Measurements from ENCODE around the gene SUN5.
"Not testable (repeated sequence)": the region's sequence is repeated elsewhere in the genome, so short reads cannot be mapped to it uniquely, and the experiment has no call there.

The SUN5 gene

DNA sequence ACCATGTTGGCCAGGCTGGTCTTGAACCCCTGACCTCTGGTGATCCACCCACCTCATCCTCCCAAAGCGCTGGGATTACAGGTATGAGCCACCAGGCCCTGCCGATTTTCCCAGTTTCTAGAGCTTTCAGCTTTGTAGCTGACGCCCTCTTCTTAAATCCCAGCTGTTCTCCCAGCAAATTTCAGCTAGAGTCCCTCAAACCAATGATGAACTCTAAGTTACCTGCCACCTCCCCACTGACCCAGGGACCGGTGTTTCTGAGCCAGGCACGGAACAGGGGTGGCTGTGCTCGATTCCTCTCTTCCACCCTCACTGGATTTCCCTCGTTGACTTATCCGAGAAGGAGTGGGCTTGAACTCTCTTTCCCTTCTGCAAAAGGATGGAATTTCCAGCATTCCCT lies 39.1 kb downstream of the SUN5 start:
- DNase-seq (ENCODE audit: low read depth): no peak

DNA sequence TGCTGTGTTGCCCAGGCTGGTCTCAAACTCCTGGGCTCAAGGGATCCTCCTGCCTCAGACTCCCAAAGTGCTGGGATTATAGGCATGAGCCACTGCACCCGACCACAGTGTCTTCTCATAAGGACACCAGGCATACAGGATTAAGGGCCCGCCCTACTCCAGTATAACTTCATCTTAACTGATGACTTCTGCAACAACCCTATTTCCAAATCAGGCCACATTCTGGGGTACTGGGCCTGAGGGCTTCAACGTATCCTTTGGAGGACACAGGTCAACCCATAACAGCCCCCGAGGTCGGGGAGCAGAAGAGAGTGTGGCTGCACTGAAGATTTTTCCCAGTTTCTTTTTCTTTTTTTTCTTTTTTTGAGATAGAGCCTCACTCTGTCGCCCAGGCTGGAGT lies 39.7 kb downstream of the SUN5 start:
- no peak for DNase-seq (ENCODE audit: low read depth)

DNA sequence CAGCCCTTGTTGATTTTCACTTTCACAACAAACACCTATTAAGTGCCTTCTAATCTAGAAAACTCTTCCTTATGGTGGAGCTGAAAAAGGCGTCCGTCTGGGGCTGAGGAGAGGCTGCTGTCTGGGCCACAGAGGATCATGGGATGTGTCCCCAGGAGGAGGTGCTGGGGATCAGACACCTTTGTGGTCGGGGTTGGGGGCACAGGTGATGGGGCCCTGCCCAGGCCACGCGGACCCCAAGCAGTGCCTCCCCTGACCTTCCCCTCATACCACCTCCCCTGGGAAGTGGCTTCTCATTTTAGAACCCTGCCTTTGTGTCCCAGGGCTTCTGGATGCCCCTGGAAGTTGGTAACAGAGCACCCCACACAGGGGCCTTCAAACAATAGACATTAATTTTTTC lies 41.1 kb downstream of the SUN5 start:
- no peak for DNase-seq (ENCODE audit: low read depth)

DNA sequence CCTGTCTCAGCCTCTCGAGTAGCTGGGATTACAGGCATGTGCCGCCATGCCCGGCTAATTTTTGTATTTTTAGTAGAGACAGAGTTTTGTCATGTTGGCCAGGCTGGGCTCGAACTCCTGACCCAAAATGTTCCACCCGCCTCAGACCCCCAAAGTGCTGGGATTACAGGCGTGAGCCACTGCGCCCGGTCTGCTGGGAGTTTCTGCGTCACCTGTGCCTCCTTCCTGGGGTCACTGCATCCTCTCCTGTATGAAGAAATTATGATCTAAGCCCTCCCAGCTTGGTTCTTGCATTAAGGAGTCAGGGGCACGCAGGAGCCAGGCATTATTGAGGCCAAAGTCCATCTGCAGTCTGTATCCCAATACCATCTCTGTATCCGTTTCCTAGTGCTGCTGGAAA lies 41.6 kb downstream of the SUN5 start:
- not testable (repeated sequence) for DNase-seq (ENCODE audit: low read depth)

DNA sequence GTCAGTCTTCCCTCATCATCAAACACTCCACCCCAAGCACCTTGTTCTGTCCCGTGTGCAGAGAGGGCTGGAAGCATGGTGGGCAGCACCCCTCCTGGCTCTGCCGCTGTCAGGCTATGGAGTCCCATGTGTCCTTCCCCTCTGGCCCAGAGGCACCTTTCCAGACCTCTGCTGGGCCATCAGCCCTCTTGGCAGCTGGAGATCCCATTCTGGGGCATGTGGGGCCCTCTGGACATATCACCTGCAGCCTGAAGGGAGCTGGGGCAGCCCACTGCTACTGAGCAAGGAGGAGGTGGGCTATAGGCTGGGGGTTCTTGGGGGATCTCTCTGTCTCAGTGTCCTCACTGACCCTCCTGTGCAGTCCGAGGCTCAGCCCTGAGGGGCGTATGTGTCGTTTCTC lies 42.2 kb downstream of the SUN5 start:
- DNase-seq (ENCODE audit: low read depth): no peak

DNA sequence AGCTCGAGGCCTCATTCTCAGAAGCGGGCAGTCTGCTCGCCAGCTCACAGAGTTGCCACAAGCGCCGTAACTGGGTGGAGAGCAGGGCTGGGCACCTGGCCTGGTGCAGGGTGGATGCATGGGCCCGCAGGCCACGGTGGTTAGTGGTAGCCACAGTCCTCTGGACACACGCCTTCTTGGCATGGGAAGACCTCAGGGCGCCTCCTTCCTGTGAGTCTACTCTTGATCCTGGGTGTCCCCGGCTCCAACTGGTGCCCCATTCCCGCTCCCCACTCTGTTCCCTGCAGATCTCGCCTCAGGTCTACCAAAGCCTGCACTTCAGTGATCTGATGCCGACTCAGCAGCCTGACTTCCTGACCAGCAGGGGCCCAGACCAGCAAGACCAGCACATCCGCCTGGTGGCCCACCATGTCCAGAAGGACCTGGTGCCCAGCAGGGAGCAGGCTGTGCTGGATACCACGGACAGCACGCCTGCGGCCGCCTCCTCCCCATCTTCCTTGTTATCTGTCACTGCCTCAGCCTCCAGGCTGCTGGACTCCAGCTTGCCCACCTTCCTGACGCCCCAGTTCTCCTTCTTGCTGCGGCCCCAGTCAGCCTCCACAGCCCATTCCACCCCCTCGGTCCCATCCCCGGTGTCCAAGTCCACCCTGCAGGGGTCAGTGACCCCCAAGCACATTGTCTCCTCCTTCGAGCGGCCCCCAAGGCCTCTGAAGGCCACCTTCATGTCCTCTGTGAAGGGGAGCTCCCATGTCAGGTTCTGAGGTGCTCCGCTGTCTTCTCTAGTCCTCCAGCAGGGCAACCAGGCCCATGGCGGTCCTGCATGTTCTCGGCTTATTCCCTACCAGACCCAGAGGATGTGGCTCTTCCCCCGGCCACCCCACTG lies 43.1 kb downstream of the SUN5 start:
- no peak for DNase-seq (ENCODE audit: low read depth)

DNA sequence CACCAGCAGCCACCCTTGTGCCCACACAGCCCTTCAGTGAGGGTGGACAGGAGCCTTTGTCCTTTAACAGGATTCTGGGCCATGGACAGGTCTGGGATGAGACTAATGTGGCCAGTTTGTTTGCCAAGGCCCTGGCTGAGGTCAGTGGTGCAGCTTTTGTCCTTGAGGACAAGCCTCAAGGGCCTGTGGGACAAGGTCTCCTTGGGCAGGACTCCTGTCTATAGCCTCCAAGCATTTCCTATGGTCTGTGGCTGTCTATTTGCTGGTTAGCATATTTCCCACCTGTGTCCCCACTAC lies 44.1 kb downstream of the SUN5 start:
- no peak for DNase-seq (ENCODE audit: low read depth)

DNA sequence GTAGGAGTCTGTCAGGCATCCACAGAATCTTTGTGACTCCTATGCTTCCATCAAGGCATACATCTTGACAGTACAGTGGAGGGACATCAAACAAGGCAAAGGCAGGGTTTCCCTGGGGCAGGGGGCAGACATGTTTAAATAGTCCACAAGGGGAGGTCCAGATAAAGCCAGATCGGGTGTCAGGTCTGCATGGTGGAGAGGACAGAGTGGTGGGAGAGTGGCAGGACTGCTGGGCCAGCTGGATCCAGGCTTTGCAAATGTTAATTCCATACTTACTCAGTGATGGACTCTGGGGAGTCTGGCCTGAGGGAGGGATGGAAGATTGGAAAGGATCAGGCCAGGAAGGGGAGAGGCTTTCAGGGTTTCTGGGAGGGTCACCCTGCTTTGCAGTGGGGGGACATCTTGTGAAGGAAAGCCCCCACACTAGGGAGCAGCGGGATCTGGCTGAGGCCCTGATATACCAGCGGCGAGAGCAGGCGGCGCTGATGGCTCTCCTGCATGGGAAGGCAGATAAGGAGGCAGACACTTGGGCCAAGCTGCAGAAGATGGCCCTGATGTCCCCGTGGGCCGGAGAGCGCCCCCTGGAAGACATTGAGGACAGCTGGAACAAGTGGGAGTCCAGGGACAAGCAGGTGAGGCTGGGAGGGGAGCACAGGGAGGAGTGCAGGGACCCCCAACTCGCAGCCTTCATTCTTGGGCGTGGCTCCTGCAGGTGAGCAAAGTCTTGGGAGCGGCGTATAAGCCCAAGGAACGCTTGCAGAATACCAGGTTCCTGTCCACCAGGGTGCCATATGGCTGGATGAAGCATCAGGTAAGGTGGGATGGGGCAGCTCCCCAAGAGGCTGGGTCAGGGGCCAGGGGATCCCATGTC lies 44.6 kb downstream of the SUN5 start:
- no peak for DNase-seq (ENCODE audit: low read depth)

DNA sequence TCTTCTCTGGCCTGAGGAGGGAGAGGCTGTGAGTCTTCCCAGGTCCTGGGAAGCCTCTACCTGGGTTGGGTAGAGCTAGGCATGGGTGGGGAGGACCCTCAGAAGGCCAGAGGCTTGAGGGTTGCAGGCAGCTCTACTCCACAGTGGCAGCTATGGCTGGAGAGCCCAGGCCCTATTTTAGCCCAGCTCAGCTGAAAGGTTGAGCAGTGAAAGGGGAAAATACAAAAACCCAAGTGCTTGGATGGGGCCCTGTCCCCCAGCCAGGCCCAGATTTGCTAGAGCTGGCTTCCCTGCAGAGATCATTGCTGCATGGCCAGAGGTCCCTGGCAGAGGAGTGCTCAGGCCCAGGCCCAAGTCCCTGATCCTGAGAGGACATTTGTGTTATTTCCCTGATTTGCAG lies 45.7 kb downstream of the SUN5 start:
- no peak for DNase-seq (ENCODE audit: low read depth)

DNA sequence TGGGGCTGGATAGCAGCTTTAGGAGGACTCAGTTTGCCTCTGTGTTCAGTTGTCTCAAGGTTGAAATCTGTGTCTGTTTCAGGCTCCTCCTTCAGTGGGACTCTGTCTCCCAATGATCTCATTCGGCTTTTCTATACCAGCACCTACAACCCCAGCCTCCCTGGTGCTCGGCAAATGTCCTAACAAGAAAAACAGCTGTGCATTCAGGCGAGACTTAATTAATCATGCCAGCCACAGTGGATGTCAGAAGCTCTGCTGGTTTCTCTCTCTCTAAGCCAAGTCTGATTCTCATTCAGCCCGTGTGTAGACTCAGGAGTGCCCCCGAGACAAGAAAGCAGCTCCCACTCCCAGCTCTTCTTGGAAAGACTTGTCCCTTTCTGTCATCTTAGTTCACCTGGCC lies 46.8 kb downstream of the SUN5 start:
- no peak for DNase-seq (ENCODE audit: low read depth)

DNA sequence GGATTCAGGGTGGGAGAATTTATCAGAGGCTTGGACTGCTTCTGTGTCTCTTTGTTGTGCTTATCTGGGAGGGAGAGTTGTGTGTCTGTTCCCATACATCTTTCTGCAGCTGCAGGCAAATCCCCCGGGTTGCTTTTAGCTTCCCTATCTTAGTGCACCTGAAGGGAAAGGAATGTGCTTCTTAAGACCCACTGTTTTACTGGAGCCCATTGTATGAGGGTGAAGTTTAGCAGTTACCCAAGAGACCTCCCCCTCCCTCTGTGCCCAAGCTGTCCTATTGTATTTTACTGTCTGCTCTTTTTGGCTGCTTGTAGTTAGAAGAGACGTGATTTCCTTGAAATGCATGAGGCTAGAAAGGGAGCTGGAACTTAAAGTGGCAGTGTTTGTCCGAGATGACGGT lies 53.7 kb downstream of the SUN5 start:
- DNase-seq (ENCODE audit: low read depth): not testable (repeated sequence)

DNA sequence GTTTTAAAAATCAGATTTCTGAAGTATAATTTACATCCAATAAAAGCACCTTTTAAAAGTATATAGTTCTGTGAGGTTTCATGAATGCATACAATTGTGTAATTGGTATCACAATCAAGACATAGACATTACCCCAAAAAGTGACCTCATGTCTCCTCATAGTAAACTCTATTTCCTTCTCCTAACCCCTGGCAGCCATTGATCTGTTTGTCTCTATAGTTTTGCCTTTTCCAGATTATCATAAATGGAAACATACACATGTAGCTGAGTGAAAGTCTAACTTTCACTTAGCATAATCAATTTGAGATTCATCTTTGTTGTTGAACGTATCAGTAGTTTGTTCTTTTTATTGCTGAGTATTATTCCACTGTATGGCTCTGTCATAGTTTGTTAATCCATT lies 57.6 kb downstream of the SUN5 start:
- DNase-seq (ENCODE audit: low read depth): no peak

DNA sequence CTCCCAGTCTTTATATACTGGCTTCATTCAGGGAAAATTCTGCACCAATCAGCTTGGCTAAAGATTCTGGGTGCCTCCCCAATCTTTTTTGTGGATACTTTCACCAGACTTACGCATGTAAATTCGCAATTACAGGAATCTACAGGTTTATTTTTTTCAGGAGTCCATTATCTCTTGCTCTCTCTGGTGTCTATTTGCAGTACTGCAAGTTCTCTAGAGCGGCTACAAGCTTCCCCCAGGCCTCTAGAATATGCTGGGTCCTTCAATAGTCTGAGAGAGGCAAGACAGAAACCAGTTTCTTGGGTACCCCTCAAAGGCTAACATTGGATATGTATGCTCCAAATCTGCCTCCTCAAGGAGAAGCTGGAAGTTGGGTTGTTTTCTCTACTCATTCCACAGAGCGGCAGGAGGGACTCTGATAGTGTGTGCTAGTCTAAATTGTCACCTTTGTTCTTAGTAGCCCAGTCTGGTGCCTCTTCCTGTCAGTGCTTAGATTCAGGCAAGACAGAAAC lies 58.5 kb downstream of the SUN5 start:
- no peak for DNase-seq (ENCODE audit: low read depth)

DNA sequence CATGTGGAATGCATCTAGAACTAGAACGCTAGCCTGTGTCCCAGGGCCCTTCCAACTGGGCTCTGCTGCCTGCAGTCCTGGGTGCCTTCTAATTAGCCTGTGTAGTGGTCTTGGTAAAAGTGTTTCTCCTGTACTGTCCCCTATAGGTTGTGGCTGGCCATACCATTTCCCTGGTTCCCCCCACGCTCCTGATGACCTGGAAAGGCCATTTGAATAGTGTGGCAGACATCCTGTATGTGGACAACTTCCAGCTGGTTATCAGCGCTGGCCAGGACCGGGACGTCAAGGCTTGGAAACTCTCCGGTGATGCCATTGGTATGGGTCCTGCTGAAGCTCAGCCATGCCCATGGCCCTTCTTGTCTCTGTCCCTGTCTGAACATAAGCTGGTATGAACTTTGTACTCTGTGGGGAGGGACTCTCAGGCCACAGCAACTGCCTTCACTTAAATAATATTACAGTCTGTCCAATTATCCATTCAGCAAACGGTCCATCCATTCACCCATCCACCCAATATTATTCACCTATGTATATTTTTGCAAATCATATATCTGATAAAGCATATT lies 60.7 kb downstream of the SUN5 start:
- no peak for DNase-seq (ENCODE audit: low read depth)

DNA sequence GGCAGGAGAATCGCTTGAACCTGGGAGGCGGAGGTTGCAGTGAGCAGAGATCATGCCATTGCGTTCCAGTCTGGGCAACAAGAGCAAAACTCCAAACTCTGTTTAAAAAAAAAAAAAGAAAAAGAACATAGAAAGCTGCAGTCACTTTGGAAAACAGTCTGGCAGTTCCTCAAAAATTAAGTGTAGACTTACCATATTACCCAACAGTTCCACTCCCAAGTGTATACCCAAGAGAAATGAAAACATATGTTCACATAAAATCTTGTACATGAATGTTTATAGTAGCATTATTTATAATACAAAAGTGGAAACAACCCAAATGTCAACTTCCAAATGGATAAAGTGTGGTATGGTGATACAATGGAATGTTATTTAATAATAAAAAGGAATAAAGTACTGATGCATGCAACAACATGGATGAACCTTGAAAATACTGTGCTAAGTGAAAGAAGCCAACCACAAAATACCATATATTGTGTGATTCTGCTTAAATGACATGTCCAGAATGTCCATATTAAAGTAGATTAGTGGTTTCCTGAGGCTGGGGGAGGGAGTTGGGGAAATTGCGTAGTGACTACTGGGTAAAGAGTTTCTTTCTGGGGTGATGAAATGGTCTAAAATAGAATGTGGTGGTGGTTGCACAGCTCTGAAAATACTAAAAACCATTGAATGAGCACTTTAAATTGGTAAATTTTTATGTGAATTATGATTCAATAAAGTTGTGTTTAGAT lies 62.9 kb downstream of the SUN5 start:
- DNase-seq (ENCODE audit: low read depth): no peak

DNA sequence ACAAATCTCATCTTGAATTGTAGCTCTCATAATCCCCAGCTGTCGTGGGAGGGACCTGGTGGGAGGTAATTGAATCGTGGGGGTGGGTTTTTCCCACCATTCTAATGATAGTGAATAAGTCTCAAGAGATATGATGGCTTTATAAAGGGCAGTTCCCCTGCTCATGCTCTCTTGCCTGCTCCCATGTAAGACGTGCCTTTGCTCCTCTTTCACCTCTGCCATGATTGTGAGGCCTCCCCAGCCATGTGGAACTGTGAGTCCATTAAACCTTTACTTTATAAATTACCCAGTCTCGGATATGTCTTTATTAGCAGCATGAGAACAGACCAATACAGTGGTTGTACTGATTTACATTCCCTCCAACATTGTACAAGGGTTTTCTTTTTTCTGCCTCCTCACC lies 69.7 kb downstream of the SUN5 start:
- no peak for DNase-seq (ENCODE audit: low read depth)

All from GM04503 (cell line).